ENCODE data around the gene CIB1. TPM values are rescaled to one million over a fixed set of nuclear protein-coding genes. Genes with fewer than 3 reads are reported as not detected.

Gene CIB1
- total RNA-seq, 2 experiments from 2014 or later = 151 to 154 TPM

DNA sequence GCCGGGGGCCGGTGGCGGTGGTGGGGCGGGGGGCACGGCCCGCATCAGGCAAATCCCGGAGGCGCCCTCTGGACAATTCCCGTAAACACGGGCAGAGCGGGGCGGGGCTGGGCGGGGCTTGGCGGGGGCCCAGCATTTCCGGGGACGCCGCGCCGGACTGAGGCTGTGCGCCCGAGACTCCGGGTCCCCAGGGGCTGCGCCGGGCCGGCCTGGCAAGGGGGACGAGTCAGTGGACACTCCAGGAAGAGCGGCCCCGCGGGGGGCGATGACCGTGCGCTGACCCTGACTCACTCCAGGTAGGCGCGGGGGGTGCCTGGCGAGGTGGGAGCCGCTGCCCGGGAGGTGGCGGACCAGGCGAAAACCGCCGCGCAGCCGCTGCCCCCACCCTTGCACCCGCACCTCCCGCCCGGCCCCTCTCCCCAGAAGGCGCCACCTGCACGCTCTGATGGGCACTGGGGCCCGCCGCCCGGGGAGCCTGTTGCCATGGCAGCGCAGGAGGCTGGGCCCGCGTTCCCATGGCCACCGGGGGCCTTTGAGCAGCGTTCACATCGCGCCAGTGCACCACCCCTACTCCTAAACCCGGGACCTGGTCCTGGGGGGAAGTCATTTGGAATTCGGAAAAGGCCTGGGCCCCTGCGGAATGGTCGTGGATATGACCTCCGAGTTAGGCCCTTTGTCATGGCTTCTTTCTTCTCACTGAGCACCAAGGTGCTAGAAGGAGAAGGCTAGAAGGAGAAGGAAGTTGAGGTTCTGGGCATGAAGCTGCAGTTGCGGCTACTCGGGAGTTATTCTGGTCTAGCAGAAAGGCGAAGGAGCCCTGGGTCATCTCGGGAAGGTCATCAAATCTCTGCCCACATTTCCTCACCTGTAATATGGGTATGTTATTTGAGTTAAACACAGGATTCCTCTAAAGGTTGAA lies 48.7 kb downstream of the CIB1 start:
- Mint-ChIP-seq H3K27me3 (no peaks in the 10 kb centered on the region), H3K4me1 (ENCODE audit: low read depth) (peaks cover 9% of the 10 kb centered on the region), H3K36me3 (ENCODE audit: low read depth) (no peaks in the 10 kb centered on the region), H3K9me3 (no peaks in the 10 kb centered on the region), H3K4me3 (peak overlapping the region; percentile 78), H3K27ac (no peak overlapping the region)
- ATAC-seq (peak; percentile 85), DNase-seq (peak; percentile 63)
- POLR2A ChIA-PET = interaction anchor here (1.5 kb wide), 1 partner anchor 81 kb away, joined by 3 read pairs; the partner anchor contains the start of gene NGRN
- CTCF ChIA-PET = interaction anchor here (1.4 to 2.1 kb wide), 2 partner anchors 16 to 46 kb away, joined by 4 to 6 read pairs; partner anchors contain the start of gene SEMA4B
- TF ChIP-seq, protein P1, sequence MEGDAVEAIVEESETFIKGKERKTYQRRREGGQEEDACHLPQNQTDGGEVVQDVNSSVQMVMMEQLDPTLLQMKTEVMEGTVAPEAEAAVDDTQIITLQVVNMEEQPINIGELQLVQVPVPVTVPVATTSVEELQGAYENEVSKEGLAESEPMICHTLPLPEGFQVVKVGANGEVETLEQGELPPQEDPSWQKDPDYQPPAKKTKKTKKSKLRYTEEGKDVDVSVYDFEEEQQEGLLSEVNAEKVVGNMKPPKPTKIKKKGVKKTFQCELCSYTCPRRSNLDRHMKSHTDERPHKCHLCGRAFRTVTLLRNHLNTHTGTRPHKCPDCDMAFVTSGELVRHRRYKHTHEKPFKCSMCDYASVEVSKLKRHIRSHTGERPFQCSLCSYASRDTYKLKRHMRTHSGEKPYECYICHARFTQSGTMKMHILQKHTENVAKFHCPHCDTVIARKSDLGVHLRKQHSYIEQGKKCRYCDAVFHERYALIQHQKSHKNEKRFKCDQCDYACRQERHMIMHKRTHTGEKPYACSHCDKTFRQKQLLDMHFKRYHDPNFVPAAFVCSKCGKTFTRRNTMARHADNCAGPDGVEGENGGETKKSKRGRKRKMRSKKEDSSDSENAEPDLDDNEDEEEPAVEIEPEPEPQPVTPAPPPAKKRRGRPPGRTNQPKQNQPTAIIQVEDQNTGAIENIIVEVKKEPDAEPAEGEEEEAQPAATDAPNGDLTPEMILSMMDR (IDR thresholded peaks at IDR 0.05) = no peak
- intact Hi-C loops (cut with micrococcal nuclease) = no loop called here

DNA sequence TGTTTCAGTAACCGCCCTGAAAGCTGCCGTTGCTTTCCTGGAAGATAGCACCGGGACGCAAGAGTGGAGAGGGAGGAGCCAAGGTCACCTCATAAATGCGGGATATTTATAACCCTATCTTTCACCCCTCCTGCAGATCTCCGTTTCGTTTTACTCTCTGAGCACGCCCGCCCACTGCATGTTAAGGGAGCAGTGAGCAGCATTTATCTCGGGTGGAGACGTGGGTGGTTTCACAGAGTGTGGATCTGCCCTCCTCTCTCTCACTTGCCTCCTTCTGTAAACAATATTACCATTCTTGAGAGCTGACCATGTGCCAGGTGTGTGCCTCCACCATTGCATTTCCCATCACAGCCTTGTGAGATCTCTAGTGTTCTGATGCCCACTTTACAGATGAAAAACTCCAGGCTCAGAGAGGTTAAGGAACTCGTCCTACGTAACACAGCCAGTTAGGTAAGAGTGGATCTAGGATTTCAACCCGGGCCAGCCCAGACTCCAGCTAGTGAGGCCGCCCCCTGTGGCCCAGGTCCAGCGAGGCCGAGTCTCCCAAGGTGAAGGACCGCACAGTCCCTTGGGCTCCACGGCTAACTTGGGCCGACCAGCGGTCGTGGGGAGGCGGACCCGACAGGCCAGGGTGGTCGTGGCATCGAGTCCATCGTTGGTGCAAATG lies 49.5 kb downstream of the CIB1 start:
- peak; percentile 28 for DNase-seq
- Mint-ChIP-seq H3K4me1 (ENCODE audit: low read depth) (peaks cover 9% of the 10 kb centered on the region), H3K27ac (no peak overlapping the region), H3K36me3 (ENCODE audit: low read depth) (no peaks in the 10 kb centered on the region), H3K9me3 (no peaks in the 10 kb centered on the region), H3K4me3 (peak overlapping the region; percentile 78), H3K27me3 (peaks cover under 1% of the 10 kb centered on the region)
- intact Hi-C loops (cut with micrococcal nuclease) = no loop called here
- CTCF ChIA-PET = interaction anchor here (0.9 kb wide), 1 partner anchor 16 kb away, joined by 3 read pairs; no protein-coding TSS in a partner anchor
- TF ChIP-seq, protein P1 (IDR thresholded peaks at IDR 0.05) = no peak
- peak; percentile 21 for ATAC-seq
- POLR2A ChIA-PET = interaction anchor here (0.6 to 1.5 kb wide), 3 partner anchors 18 to 82 kb away, joined by 3 to 6 read pairs (median 3); partner anchors contain the start of gene NGRN

DNA sequence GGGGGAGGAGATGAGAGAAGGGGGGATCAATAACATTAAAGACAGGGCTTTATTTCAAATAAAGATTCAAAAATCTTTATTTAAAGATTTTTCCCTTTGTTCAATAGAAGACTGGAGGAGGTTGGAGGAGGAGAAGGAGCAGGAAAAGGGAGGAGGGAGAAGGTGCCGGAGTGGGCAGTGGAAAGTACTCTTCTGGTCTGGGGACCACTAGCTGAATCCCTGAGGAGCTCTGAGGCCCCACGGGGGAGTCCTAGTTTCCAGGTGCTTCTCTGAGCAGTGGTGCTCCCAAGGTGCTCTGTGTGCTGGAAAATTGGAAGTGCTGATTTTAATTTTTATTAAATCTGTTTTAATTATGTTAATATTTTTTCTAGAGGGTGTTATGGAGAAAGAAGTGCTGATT lies 52.0 kb downstream of the CIB1 start:
- ChIA-PET CTCF (interaction anchor here (0.8 kb wide), 1 partner anchor 22 kb away, joined by 3 read pairs; no protein-coding TSS in a partner anchor), POLR2A (no interaction called here)
- Mint-ChIP-seq H3K27me3 (peaks cover 4% of the 10 kb centered on the region), H3K9me3 (no peaks in the 10 kb centered on the region), H3K36me3 (ENCODE audit: low read depth) (no peaks in the 10 kb centered on the region), H3K4me3 (no peak overlapping the region), H3K4me1 (ENCODE audit: low read depth) (peaks cover 12% of the 10 kb centered on the region), H3K27ac (no peak overlapping the region)
- TF ChIP-seq, protein P1 (IDR thresholded peaks at IDR 0.05) = no peak
- intact Hi-C loops (cut with micrococcal nuclease) = no loop called here
- no peak for DNase-seq
- no peak for ATAC-seq

Other genes starting within 250 kb of the CIB1 start
- gene ZNF710, start 232.6 kb downstream of the CIB1 start, total RNA-seq = 10 to 100 TPM; 15.2 to 17.2 TPM
- gene IDH2, start 131.5 kb downstream of the CIB1 start, total RNA-seq = 100 to 1,000 TPM; 171 to 180 TPM
- 1 to 10 TPM; 5.3 to 6.2 TPM for gene SEMA4B, start 32.6 kb downstream of the CIB1 start, total RNA-seq
- gene GDPGP1, start 268 bp upstream of the CIB1 start, total RNA-seq = 1 to 10 TPM; 5.2 to 6.4 TPM
- gene TTLL13, start 15.6 kb upstream of the CIB1 start, total RNA-seq = 1 to 10 TPM in 1 of 2 experiments, under 1 TPM in 1; 0.20 to 1.1 TPM
- gene NGRN, start 31.7 kb upstream of the CIB1 start, total RNA-seq = 10 to 100 TPM; 22.2 to 23.1 TPM
- gene ZNF774, start 118.3 kb upstream of the CIB1 start, total RNA-seq = 1 to 10 TPM; 1.2 to 1.4 TPM
- gene IQGAP1, start 154.3 kb upstream of the CIB1 start, total RNA-seq = 100 to 1,000 TPM; 148 to 155 TPM